GM10266 (cell line): Measurements from ENCODE around the gene IFNB1.

ENCODE experiments used
- DNase-seq: peaks from one replicate; pipeline ENCODE4 v3.0.0; 2012; ENCODE audit errors: extremely low spot score
- CTCF ChIP-seq: IDR thresholded peaks from 2 replicates; pipeline ENCODE4 v1.5.1; 2012; ENCODE audit warnings: mild to moderate bottlenecking, low read depth; ENCODE audit not compliant: control insufficient read depth, insufficient read depth; ENCODE audit errors: missing control alignments

IFNB1 gene

GRCh38 chr9:21075484-21075883, 2.3 kb downstream of the IFNB1 start:
- no peak for DNase-seq

GRCh38 chr9:21070906-21071305, 6.8 kb downstream of the IFNB1 start:
- TF ChIP-seq CTCF = no peak
- no peak for DNase-seq

More at GRCh38 chr9:21075484-21075883, 2.3 kb downstream of the IFNB1 start:
- TF ChIP-seq CTCF = peak; percentile 19

- TF ChIP-seq CTCF = no peak
- no peak for DNase-seq
Observed at GRCh38 chr9:21070171-21070571, 7.6 kb downstream of the IFNB1 start.

GRCh38 chr9:21060919-21061561, 16.7 kb downstream of the IFNB1 start:
- DNase-seq = no peak
- no peak for TF ChIP-seq CTCF

- no peak for DNase-seq
Observed at GRCh38 chr9:21056931-21057330, 20.8 kb downstream of the IFNB1 start.

GRCh38 chr9:21053851-21054250, 23.9 kb downstream of the IFNB1 start:
- no peak for TF ChIP-seq CTCF
- DNase-seq = no peak

More at GRCh38 chr9:21056931-21057330, 20.8 kb downstream of the IFNB1 start:
- TF ChIP-seq CTCF = no peak

GRCh38 chr9:21047281-21047691, 30.5 kb downstream of the IFNB1 start:
- TF ChIP-seq CTCF = no peak
- DNase-seq = no peak
